Glomerular visceral epithelial cell (primary cell): ENCODE data around the gene FBXL20.
"Not testable (repeated sequence)": the region's sequence is repeated elsewhere in the genome, so short reads cannot be mapped to it uniquely, and the experiment has no call there.

Experiments
- DNase-seq: peaks from one replicate; pipeline ENCODE4 v3.0.0-alpha.2; 2016; ENCODE audit errors: extremely low spot score

FBXL20 gene

GRCh38 chr17:39385040-39385439 is 16.4 kb downstream of the FBXL20 start:
- no peak for DNase-seq

- no peak for DNase-seq
Observed at GRCh38 chr17:39380144-39380543, 21.3 kb downstream of the FBXL20 start.

GRCh38 chr17:39376434-39376833 is 25.0 kb downstream of the FBXL20 start:
- DNase-seq: no peak

- DNase-seq: not testable (repeated sequence)
Observed at GRCh38 chr17:39367805-39368204, 33.6 kb downstream of the FBXL20 start.

- no peak for DNase-seq
Observed at GRCh38 chr17:39365872-39366271, 35.6 kb downstream of the FBXL20 start.

GRCh38 chr17:39365242-39365641 is 36.2 kb downstream of the FBXL20 start:
- no peak for DNase-seq

GRCh38 chr17:39364236-39365025 is 37.0 kb downstream of the FBXL20 start:
- no peak for DNase-seq

GRCh38 chr17:39361064-39361463 is 40.4 kb downstream of the FBXL20 start:
- DNase-seq: no peak

- no peak for DNase-seq
Observed at GRCh38 chr17:39360537-39360936, 40.9 kb downstream of the FBXL20 start.

- DNase-seq: no peak
Observed at GRCh38 chr17:39359994-39360393, 41.4 kb downstream of the FBXL20 start.

GRCh38 chr17:39357986-39358385 is 43.4 kb downstream of the FBXL20 start:
- DNase-seq: no peak

- no peak for DNase-seq
Observed at GRCh38 chr17:39357488-39357887, 43.9 kb downstream of the FBXL20 start.

- DNase-seq: no peak
Observed at GRCh38 chr17:39352986-39353385, 48.4 kb downstream of the FBXL20 start.

GRCh38 chr17:39352511-39352910 is 48.9 kb downstream of the FBXL20 start:
- no peak for DNase-seq

- no peak for DNase-seq
Observed at GRCh38 chr17:39351508-39351907, 49.9 kb downstream of the FBXL20 start.

- no peak for DNase-seq
Observed at GRCh38 chr17:39349246-39349645, 52.2 kb downstream of the FBXL20 start.

GRCh38 chr17:39346863-39347262 is 54.6 kb downstream of the FBXL20 start:
- DNase-seq: not testable (repeated sequence)

- DNase-seq: no peak
Observed at GRCh38 chr17:39341541-39341940, 59.9 kb downstream of the FBXL20 start.

- no peak for DNase-seq
Observed at GRCh38 chr17:39340731-39341130, 60.7 kb downstream of the FBXL20 start.

- DNase-seq: no peak
Observed at GRCh38 chr17:39339272-39339671, 62.2 kb downstream of the FBXL20 start.

GRCh38 chr17:39337649-39338048 is 63.8 kb downstream of the FBXL20 start:
- not testable (repeated sequence) for DNase-seq

GRCh38 chr17:39335704-39336223 is 65.7 kb downstream of the FBXL20 start:
- DNase-seq: no peak

- DNase-seq: not testable (repeated sequence)
Observed at GRCh38 chr17:39334008-39334744, 67.2 kb downstream of the FBXL20 start.
